Measurements from ENCODE around the gene NUDCD3.

DNA sequence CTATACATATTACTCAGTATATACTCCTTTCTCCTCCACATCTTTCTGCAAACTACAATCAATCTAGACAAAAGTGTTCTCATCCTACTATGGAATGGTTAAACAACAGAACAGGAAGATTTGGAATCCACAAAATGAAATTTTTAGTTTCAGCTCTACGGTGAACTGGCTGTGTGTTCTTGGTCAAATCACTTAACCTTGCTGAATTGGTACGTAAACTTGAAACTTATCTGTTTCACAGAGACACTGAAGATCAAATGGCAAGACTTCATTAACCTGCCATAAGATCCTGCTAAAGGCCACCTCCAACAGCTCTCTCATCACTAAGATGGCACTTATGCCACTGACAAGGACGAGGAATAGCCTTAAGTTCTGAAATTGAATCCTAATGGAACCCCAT, 1.5 kb downstream of the NUDCD3 start:
- TF ChIP-seq, protein P1, sequence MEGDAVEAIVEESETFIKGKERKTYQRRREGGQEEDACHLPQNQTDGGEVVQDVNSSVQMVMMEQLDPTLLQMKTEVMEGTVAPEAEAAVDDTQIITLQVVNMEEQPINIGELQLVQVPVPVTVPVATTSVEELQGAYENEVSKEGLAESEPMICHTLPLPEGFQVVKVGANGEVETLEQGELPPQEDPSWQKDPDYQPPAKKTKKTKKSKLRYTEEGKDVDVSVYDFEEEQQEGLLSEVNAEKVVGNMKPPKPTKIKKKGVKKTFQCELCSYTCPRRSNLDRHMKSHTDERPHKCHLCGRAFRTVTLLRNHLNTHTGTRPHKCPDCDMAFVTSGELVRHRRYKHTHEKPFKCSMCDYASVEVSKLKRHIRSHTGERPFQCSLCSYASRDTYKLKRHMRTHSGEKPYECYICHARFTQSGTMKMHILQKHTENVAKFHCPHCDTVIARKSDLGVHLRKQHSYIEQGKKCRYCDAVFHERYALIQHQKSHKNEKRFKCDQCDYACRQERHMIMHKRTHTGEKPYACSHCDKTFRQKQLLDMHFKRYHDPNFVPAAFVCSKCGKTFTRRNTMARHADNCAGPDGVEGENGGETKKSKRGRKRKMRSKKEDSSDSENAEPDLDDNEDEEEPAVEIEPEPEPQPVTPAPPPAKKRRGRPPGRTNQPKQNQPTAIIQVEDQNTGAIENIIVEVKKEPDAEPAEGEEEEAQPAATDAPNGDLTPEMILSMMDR (IDR thresholded peaks at IDR 0.05), result no peak
- TF ChIP-seq POLR2AphosphoS5 (IDR thresholded peaks at IDR 0.05), result no peak
